Measurements from ENCODE around the gene KCNA2.
A peak's percentile ranks its signal among the peaks of the same experiment; 100 is the strongest.

Gene KCNA2

DNA sequence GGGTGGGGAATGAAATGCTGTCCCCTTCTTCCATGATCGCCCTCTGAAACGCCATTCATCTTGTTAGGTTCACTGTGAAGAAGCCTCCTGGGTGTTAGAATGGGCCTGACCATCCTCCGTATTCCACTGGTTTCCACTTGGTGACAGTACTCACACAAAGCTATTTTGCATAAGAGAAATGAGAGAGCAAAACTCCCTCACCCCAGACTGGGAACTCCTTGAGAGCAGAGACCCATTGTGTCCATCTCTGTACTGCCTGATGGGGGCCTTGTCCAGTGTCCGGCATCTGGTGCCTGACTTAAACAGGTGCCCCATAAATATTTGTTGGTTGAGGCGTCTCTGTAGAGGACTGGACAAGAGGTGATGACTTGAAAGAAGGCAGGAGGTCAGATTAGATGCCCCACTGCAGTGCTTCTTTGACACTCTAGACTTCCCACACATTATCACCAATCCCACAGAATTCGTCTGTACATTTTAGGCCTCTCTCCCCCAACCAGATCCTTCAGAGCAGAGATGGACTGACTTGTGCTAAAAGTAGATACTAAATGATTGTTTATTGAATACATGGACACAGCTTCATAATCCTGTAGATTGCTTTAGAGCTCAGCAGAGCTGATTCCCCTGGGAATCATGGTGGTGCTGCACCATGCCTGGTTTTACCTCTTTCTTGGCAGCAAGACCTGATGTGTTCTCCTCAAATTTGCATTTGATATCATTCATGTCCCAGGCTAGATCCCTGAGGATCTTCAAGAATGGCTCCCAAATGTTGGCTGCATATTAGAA is 22.4 kb upstream of the KCNA2 start:
- DNase-seq = no peak

- no peak for DNase-seq
Observed at GRCh38 chr1:110627764-110628163, 21.6 kb upstream of the KCNA2 start.

DNA sequence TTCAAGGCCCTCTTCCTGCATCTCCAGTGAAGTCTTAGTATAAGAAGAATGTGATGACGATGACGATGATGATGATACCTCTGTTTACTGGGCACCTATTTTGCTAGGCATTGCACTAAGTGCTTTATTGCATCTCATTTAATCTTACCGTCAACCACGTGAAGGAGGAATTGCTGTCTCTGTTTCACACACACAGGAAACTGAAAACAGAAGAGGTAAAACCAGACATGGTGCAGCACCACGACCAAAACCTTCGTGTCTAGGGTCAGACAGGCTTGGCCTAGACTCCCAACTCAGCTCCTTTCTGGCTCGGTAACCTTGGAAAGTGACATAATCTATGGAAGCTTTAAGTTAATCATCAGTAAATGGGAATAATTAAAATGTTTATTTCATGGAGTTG is 20.7 kb upstream of the KCNA2 start:
- peak in 1 of 5 donors; percentile 62 for DNase-seq

DNA sequence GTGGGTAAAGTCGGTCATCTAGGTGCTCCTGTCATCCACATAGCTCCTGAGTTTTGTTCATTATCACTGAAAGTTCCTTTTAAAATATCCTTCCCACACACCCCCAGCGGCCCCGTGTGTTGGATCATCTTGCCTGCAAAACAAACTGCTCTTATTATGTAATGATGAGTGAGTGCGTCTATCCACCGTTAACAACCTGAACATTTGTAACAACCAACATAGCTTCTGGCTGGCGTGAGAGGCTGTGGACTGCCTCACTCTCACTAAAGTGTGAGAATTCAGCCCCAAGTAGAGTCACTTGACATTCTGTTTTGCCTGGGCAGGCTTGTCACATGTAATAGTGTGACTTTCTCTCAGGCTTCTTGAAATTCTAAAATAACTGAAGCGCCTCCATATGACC is 14.5 kb upstream of the KCNA2 start:
- DNase-seq = no peak

DNA sequence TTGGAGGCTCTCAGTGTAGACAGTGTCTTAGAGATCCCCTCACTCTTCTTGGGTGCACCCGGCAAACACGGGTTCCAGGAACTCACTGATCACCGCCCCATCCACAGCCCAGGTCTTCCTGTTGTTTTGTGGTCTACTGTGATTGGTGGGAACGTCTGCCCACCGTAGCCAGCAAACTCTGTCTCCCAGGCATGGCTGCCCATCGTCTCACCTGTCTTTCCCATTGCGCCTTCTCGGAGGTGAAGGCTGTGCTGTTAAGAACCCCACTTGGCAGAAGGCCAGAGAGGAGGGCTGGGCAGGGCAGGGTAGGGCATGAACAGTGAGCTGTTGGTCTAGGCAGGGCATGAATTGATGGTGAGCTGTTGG is 14.1 kb upstream of the KCNA2 start:
- peak in 1 of 5 donors; percentile 76 for DNase-seq

DNA sequence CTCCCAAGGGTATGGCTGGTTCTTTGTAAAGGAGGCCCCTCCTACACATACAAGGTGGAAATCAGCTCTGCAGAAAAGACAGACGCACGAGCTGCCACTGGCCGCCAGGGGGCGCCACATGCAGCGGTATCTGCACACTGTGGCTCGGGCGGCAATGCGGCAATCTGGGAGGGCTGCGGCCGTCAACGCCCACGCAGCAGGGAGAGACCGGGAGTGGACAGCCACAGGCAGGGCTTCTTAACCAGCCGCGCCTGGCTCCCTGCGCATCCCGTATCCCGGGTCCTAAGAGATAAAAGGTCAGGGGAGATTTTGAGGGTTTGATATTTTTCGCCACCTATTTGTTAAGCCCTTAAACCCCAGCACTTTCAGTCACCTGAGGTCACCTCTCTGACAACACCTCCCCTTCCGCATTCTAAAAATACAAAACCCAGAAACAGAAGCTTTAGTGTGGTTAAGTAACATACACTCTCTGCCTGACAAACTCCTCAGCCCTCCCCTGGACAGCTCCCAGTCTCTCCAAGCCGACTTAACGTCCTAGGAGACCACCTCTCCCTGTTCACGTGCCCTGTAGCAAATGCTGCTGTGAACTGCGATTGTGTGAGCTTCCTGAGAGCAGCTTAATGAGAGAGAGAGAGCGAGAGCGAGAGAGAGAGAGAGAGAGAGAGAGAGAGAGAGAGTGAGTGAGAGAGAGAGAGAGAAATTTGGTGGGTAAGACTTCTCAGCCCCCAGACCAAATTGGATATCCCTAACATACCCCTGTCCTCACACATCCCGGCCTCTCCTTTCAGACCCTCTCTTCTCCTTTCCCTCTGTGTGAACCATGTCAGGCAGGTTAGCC is 13.5 kb upstream of the KCNA2 start:
- DNase-seq = peak; percentile 78 to 91 (median 86)

GRCh38 chr1:110618668-110619067 is 12.5 kb upstream of the KCNA2 start:
- DNase-seq = no peak

GRCh38 chr1:110617589-110617988 is 11.4 kb upstream of the KCNA2 start:
- no peak for DNase-seq

DNA sequence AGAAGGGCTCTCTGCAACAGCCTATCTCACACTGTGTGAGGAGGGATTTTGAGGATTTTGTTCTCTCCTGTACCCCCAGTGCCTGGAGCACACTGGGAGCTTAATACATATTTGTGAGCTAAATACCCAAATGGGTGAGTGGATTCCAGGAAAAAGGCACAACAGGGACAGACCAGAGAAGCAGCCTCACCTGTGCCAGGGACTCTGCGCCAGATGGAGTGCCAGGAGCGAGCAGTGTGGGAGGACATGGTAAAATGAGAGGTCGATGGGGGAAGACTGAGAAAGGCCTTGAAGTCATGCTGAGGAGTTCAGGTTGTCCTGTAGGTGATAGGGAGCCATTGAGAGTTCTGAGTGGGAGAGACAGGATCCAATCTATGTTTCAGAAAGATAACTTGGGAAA is 11.0 kb upstream of the KCNA2 start:
- DNase-seq = no peak

GRCh38 chr1:110616587-110616986 is 10.4 kb upstream of the KCNA2 start:
- no peak for DNase-seq

GRCh38 chr1:110615548-110616130 is 9.5 kb upstream of the KCNA2 start:
- peak in 2 of 5 donors; percentile 34 to 68 for DNase-seq

DNA sequence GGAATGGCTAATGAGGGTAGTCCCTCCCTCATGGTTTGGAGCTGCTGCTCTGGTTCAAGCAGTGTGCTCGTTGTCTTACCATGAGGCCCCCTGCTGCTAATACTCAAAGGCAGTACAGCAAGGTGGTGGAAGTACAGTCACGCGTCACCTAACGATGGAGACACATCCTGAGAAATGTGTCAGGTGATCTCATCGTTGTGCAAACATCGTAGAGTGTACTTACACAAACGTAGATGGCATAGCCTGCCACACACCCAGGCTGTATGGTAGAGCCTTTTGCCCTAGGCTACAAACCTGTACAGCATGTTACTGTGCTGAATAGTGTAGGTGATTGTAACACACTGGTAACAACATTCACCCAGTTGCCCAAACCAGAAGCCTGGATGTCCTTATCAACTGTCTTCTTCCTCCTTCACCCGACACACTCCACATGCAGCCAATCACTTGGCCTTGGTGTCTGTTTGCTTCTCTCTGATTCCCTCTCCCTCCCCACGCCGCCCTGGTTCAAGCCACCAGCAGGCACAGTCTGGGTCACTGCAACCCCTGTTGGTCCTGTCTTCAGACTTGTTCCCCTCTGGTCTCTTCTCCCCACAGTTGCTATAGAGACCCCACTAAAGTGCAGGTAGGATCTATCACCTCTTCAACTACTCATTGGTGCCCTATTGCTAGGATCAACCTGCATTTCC is 6.0 kb upstream of the KCNA2 start:
- no peak for DNase-seq

DNA sequence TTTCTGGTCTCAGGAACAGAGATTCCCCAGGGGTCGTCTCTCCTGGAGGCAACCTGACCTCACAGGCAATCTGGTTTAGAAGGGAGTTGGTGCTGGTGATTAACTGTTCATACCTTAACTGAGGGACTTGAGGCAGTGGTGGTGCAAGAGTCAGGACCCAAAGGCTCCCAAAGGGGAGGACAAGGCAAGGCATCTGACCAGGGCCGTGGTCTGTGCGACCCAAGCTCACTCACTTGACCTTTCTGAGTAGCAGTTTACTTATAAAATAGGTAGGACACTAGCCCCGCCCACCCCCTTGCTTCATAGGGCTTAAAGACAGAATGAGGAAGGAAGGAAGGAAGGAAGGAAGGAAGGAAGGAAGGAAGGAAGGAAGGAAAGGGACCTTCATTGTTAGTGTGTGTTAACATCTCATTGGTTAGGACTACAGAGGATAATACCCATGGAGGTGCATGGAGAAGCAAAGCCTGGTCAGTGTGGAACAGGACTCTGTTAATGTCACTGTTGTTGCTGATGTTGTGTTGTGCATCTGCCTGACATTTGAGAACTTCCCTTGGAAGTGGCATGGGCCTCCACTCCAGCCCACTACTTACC is 4.6 kb upstream of the KCNA2 start:
- no peak for DNase-seq

GRCh38 chr1:110610084-110610483 is 3.9 kb upstream of the KCNA2 start:
- no peak for DNase-seq

- DNase-seq = no peak
Observed at GRCh38 chr1:110608247-110608646, 2.1 kb upstream of the KCNA2 start.

GRCh38 chr1:110607536-110608230 is 1.5 kb upstream of the KCNA2 start:
- DNase-seq = no peak

DNA sequence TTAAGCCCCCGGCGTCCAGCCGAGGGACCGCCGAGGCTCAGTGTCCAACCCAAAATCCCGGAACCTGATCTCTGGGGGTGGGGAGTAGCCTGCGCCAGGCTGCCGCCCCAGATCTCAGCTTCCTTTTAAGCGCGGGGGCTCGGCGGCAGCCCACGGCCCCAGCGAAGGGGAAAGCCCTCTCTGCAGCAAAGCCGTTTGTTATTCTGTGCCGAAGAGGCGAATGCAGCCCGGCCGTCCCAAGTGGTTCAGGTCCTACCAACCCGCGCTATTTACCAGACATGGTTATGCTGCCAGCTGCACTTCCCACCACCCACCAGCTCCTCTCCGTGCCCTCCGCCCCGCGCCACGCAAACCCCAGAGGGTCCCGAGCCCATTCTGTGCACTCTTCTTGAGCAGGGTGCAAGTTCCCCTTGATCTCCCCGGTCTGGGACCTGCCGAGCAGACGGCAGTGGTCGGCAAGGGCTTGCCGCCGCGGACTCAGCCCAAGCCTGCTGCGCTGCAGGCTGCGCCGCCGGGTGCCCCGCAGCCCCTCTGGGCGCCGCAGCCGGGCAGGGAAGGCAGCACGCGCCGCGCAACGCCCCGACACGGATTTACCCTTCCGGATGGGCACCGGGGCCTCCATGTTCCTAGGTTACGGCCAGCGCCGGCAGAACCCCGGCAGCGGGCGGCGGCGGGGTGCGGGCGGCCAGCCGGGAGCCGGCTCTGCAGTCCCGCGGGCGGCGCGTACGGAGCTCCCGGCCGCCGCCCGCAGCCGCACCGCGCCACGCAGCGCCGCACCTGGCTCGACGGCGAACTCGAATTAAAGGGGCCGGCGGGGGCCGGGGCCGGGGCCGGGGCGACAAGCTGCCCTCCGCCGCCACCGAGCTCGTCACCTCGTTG is 738 bp upstream of the KCNA2 start:
- DNase-seq = peak in 1 of 5 donors; percentile 14

DNA sequence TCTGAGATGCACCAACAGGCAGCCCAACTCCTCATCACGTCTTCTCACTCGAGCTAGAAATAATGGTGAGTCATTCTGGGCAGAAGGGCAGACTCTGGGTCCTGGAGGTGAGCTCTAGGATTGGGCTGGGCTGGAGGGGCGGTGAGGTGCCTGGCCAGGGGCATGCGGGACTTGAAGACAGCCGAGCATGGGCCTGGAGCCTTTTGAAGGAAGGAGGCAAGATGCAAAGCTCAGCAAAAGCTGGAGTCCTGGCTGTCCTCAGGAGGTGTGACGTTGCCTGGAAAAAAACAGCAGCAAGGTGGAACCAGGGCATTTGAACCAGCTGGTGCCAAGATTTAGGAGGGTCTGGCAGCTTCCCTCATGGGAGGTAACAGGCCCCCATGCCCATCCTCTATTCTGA is 712 bp downstream of the KCNA2 start:
- DNase-seq = no peak

DNA sequence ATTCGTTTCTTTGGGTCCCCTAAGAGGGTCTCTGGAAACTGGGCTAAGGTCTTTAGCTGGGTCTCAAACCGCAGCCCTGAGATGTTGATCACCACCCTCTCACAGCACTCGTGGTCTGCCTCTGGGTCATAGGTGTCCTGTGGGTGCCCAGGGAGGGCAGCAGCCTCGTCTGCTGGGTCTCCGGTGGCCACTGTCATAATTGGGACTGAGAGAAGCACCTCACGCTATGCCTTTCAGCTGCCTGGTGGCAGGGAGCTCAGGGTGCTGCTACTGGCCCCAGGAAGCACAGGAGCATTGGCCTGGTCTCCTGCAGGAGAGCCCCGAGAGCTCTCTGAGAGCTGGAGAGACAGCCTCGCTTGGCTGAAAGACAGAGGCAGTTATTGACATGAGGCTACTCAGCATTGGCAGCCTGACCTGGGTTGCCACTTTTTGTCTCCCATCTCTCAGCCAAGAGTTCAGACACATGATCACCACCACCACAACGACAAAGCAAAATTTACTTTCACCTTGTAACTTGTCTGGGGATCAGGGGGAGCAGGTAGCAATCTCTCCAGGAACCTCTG is 1.5 kb downstream of the KCNA2 start:
- DNase-seq = no peak

- no peak for DNase-seq
Observed at GRCh38 chr1:110603058-110603457, 3.1 kb downstream of the KCNA2 start.

DNA sequence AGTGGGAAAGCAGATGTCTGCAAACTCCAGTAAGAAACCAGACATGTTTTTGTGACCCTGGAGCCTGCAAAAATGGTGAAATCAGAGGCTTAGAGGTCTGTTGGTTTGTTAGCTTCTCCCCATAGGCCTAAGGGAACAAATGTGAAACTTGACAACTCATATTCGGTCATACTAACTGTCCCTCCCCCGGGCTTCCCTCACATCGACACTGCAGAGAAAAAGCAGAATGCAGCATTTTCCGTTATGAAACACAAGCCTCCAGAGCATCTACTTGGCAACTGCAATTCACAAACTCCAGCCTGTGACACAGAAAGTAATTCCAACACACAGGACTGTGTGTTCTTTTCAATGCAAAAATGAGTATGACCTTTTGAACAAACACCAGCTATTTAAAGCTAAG is 3.7 kb downstream of the KCNA2 start:
- no peak for DNase-seq
